Neural cell (in vitro differentiated cells): Measurements from ENCODE around the gene SNCA.

Experiments
- EP300 ChIP-seq: fragments of 450-650 bp; conservative IDR thresholded peaks from 2 replicates; pipeline ENCODE4 v1.6.1; 2014; ENCODE audit warnings: antibody characterized with exemption, mild to moderate bottlenecking, moderate library complexity; ENCODE audit not compliant: poor library complexity, severe bottlenecking
- EZH2 ChIP-seq: fragments of 200-600, 300-800 bp; shearing (Covaris generic), sonication (generic); IDR thresholded peaks from 2 replicates; pipeline ENCODE4 v1.6.1; 2014; ENCODE audit warnings: antibody characterized with exemption, low read length, borderline replicate concordance, mild to moderate bottlenecking; ENCODE audit not compliant: insufficient read depth, poor library complexity, severe bottlenecking
- POLR2AphosphoS5 ChIP-seq: IDR thresholded peaks from 2 replicates; pipeline ENCODE4 v1.6.1; 2012
- TAF1 ChIP-seq: IDR thresholded peaks from 2 replicates; pipeline ENCODE4 v1.6.1; 2012; ENCODE audit warnings: low read depth
- TF ChIP-seq, protein P1 (sequence below): fragments of 450-650 bp; IDR thresholded peaks from 2 replicates; pipeline ENCODE4 v1.5.1; 2014; ENCODE audit warnings: antibody characterized with exemption, mild to moderate bottlenecking, moderate library complexity; ENCODE audit not compliant: poor library complexity, severe bottlenecking
- TF ChIP-seq, protein P2 (sequence below): IDR thresholded peaks from 2 replicates; pipeline ENCODE4 v1.6.1; 2012; ENCODE audit warnings: borderline replicate concordance

DNA sequence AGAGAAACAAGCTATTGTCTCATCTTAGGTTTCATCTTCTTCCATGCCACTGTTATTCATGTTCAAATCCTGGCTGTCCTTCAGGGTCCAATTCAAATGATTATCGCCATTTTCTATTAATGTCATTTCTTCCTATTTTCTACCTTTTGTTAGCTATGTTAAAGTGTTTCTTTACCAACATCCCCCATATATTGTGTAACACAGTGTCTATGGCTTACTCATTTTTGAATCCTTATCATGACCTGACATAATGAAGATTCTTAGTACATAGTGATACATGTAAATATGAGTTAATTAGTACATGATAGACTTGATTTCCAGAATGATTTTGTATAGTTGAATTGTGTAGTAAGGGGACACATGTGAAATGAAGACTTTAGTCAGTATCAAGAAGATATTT is 152.4 kb downstream of the SNCA start:
- TF ChIP-seq, protein P1, sequence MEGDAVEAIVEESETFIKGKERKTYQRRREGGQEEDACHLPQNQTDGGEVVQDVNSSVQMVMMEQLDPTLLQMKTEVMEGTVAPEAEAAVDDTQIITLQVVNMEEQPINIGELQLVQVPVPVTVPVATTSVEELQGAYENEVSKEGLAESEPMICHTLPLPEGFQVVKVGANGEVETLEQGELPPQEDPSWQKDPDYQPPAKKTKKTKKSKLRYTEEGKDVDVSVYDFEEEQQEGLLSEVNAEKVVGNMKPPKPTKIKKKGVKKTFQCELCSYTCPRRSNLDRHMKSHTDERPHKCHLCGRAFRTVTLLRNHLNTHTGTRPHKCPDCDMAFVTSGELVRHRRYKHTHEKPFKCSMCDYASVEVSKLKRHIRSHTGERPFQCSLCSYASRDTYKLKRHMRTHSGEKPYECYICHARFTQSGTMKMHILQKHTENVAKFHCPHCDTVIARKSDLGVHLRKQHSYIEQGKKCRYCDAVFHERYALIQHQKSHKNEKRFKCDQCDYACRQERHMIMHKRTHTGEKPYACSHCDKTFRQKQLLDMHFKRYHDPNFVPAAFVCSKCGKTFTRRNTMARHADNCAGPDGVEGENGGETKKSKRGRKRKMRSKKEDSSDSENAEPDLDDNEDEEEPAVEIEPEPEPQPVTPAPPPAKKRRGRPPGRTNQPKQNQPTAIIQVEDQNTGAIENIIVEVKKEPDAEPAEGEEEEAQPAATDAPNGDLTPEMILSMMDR = no peak
- no peak for TF ChIP-seq EZH2
- no peak for TF ChIP-seq POLR2AphosphoS5
- TF ChIP-seq, protein P2, sequence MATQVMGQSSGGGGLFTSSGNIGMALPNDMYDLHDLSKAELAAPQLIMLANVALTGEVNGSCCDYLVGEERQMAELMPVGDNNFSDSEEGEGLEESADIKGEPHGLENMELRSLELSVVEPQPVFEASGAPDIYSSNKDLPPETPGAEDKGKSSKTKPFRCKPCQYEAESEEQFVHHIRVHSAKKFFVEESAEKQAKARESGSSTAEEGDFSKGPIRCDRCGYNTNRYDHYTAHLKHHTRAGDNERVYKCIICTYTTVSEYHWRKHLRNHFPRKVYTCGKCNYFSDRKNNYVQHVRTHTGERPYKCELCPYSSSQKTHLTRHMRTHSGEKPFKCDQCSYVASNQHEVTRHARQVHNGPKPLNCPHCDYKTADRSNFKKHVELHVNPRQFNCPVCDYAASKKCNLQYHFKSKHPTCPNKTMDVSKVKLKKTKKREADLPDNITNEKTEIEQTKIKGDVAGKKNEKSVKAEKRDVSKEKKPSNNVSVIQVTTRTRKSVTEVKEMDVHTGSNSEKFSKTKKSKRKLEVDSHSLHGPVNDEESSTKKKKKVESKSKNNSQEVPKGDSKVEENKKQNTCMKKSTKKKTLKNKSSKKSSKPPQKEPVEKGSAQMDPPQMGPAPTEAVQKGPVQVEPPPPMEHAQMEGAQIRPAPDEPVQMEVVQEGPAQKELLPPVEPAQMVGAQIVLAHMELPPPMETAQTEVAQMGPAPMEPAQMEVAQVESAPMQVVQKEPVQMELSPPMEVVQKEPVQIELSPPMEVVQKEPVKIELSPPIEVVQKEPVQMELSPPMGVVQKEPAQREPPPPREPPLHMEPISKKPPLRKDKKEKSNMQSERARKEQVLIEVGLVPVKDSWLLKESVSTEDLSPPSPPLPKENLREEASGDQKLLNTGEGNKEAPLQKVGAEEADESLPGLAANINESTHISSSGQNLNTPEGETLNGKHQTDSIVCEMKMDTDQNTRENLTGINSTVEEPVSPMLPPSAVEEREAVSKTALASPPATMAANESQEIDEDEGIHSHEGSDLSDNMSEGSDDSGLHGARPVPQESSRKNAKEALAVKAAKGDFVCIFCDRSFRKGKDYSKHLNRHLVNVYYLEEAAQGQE = no peak
- TF ChIP-seq TAF1 = no peak
- no peak for TF ChIP-seq EP300
